Stimulated activated naive CD8-positive, alpha-beta T cell treated with anti-CD3 and anti-CD28 coated beads, Interleukin-15, amount 100 ng/mL, for 72 hours (primary cell): ENCODE measurements around the gene ZDHHC8.
A peak's percentile ranks its signal among the peaks of the same experiment; 100 is the strongest.

Source experiments
- ATAC-seq: fragments of 150-1000 bp; cut with Tn5 transposase; 2 replicates; pipeline ENCODE4 v1.10.0; 2021; ENCODE audit warnings: mild to moderate bottlenecking, moderate library complexity
- DNase-seq, 2 donors: peaks; one replicate each; pipeline ENCODE4 v3.0.0; 2021 to 2022
- H3K27ac Mint-ChIP-seq, 2 donors: one replicate each; pipeline ENCODE4 v1.8.0; 2022; ENCODE audit warnings: mild to moderate bottlenecking in 2 of 2, mixed read lengths in 2 of 2, moderate library complexity in 2 of 2
- H3K27me3 Mint-ChIP-seq: one replicate; pipeline ENCODE4 v1.8.0; 2022; ENCODE audit warnings: mixed read lengths
- H3K4me1 Mint-ChIP-seq: one replicate; pipeline ENCODE4 v1.8.0; 2022; ENCODE audit warnings: mild to moderate bottlenecking, mixed read lengths
- H3K4me3 Mint-ChIP-seq, 2 donors: one replicate each; pipeline ENCODE4 v1.8.0; 2022; ENCODE audit warnings: mild to moderate bottlenecking in 2 of 2, mixed read lengths in 2 of 2, moderate library complexity in 1 of 2
- H3K9me3 Mint-ChIP-seq, 2 donors: one replicate each; pipeline ENCODE4 v1.8.0; 2022; ENCODE audit warnings: mixed read lengths in 2 of 2

ZDHHC8 gene

DNA sequence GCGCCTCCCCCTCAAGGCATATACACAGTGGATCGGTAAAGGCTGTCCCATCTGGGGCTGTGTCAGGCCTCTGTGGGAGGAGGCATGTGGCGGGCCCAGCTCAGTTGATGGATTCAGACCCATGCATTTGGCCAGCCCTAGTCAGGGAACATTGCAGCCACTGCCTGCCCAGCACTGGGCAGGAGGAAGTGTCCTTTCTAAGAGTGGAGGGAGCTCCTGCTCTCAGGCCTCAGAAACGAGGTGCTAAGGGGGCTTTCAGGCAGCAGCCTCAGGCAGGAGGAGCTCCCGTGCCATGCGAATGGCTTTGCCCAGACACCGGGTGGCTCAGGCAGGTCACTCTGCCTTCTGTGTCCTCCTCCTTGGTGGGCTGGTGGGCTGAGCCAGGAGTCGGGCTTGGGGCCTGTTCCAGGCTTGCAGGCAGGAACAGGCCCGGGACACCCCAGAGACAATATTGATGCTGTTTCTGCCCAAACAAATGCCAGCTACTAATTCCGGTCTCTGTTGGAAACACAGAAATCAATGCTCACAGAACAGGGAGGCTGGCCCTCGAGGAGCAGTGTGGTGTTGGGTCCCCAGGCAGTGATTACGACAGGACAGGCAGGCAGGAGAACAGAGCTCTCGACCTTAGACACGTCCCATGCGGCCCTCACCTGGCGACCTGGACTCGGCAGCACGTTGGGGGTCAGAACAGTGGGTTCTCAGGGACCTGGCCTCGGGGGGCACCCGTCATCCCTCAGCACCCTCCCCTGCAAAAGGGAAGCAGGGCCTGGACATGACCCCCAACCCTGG is 61.6 kb downstream of the ZDHHC8 start:
- H3K27me3 Mint-ChIP-seq: no peaks in the 10 kb centered on the region
- H3K4me3 Mint-ChIP-seq: no peak overlapping the region
- no peaks in the 10 kb centered on the region for H3K9me3 Mint-ChIP-seq
- ATAC-seq (no peak), DNase-seq (no peak)
- H3K27ac Mint-ChIP-seq: no peak overlapping the region
- H3K4me1 Mint-ChIP-seq: peaks cover 7% of the 10 kb centered on the region

DNA sequence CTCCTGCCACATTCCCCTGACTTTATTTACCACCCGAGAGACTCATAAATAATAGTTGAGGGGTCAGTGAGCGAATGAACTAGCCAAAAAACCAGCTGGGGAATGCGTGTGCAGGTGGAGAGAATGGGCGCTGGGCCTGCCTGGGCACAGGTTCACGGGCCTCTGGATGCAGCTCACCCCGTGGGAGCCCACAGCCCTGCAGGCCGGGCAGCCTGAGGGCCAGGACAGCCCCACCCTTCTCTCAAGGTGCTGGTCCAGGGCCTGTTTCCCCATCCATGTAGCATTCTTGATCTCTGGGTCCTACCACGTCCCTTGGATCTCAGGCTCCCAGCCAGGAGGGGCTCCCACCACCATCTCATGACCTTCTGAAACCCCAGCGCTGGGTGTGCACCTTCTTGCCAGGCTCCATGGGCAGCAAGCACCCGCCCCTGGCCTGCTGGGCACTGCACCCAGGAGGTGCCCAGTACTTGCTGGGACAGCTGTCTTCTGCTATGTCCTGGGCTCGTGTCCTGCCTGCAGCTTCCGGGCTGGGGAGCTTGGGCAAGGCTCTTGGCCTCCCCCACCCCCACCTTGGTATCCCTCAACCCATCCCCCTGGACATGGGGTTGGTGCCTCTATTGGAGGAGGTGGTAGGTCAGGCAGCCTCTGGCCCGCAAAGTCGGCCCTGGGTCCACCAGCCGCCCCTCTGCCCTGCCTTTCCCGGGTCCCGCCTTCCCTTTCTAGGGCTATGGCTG is 62.3 kb downstream of the ZDHHC8 start:
- Mint-ChIP-seq H3K4me1 (peaks cover 7% of the 10 kb centered on the region), H3K4me3 (no peak overlapping the region), H3K9me3 (no peaks in the 10 kb centered on the region), H3K27me3 (no peaks in the 10 kb centered on the region), H3K27ac (no peak overlapping the region)
- DNase-seq (no peak), ATAC-seq (no peak)

GRCh38 chr22:20194681-20195593 is 63.3 kb downstream of the ZDHHC8 start:
- DNase-seq (no peak), ATAC-seq (no peak)
- Mint-ChIP-seq H3K27me3 (no peaks in the 10 kb centered on the region), H3K27ac (peak overlapping the region in 1 of 2 donors; percentile 48), H3K9me3 (no peaks in the 10 kb centered on the region), H3K4me1 (peaks cover 3% of the 10 kb centered on the region), H3K4me3 (no peak overlapping the region)

- Mint-ChIP-seq H3K27ac (peak overlapping the region in 1 of 2 donors; percentile 37), H3K9me3 (no peaks in the 10 kb centered on the region), H3K4me3 (no peak overlapping the region), H3K4me1 (no peaks in the 10 kb centered on the region), H3K27me3 (no peaks in the 10 kb centered on the region)
- DNase-seq (no peak), ATAC-seq (no peak)
These were observed 64.7 kb downstream of the ZDHHC8 start for GRCh38 chr22:20196094-20196842.
